ENCODE data around the gene PLCH1.
A peak's percentile ranks its signal among the peaks of the same experiment; 100 is the strongest.

The PLCH1 gene

DNA sequence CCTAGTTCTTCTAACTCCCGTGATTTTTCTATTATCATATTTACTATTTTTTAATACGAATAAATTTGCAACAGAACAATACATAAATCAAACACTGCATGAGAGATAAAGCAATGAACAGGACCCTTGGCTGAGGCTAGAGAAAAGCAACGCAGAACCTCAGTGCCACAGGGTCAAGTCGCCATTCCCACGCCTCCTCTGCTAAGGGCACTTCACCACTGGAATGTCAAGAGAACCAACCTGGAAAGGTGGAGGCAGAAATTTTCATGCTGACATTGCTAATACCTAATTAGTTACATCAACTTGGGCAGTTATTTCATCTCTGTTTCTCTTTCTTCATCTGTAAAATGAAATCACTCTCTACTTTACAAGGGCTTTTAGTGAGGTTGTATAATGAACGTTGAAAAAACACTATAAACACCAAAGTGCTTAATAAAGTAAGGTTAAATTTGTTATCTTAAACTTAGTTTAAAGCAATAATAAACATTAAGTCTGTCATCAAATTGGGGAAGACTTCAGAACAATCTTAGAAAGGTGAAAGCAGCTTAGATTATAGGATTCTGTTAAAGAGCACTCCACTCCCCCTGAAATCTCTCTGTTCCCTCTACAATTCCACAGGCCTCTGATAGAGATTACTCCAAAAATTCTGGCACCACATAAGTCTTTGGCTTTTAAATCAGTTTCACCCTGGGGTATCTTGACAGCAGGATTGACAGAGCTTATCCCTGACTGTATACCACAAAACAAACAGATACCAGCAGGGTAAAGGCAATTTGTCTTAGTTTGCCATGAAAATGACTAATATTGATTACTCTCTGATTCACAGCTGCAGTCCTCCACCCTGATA is 41.9 kb downstream of the PLCH1 start:
- Histone ChIP-seq H3K4me3 (ENCODE audit: low read length) (no peak overlapping the region), H3K27ac (ENCODE audit: low read depth, low read length) (no peak overlapping the region), H3K27me3 (ENCODE audit: control insufficient read depth, insufficient read depth, low read length) (no peaks in the 10 kb centered on the region), H3K9ac (ENCODE audit: low read length) (no peak overlapping the region), H3K36me3 (ENCODE audit: control insufficient read depth, insufficient read depth, low read length) (no peaks in the 10 kb centered on the region), H3K4me1 (ENCODE audit: control insufficient read depth, insufficient read depth, low read length) (peaks cover 3% of the 10 kb centered on the region)

DNA sequence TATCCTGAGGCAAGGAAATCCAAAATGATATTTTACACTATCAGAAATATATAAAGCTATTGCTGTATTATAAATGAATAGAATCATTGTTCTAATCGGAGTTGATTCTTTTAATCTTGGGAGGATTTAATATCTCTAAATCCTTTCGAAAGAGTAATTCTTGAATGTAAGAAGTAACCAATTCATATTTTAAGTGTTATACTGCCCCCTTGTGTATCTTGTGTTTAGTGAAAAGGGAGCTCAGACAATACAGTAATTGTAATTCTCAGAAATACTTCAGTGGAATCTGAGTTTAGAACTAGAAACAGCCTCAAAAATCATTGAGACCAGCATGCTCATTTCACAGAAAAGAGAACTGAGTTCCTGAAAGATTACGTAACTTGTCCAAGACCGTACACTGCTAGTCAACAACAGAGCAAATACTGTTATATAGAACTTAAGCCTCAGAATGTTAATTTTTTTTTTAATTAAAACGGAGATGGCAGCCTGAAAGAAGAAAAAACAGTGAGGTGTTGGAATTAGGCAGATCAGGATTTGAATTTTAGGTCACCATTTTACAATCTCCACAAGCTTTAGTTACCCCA is 42.9 kb downstream of the PLCH1 start:
- Histone ChIP-seq H3K4me3 (ENCODE audit: low read length) (no peak overlapping the region), H3K36me3 (ENCODE audit: control insufficient read depth, insufficient read depth, low read length) (no peaks in the 10 kb centered on the region), H3K9ac (ENCODE audit: low read length) (no peak overlapping the region), H3K4me1 (ENCODE audit: control insufficient read depth, insufficient read depth, low read length) (peaks cover 3% of the 10 kb centered on the region), H3K27ac (ENCODE audit: low read depth, low read length) (no peak overlapping the region), H3K27me3 (ENCODE audit: control insufficient read depth, insufficient read depth, low read length) (no peaks in the 10 kb centered on the region)

DNA sequence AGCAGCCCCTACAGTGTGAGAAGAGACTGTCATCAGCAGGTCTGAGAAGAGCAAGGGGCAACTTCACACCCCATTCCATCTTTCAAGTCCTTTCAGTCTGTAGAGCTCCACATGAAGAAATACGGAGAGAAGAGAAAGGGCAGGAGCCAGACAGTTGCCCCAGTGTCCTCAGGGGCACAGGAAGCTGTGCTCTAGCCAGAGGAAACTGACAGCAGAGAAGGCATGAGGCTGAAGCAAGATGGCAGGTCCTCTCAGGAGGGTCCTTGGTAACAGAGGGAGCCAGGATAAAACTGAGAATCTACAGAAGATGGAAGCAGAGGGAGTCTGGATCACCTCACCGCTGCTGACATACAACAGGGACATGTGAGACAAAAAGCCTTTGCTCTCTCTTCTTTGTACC is 47.3 kb downstream of the PLCH1 start:
- no peaks in the 10 kb centered on the region for H3K27me3 ChIP-seq (ENCODE audit: control insufficient read depth, insufficient read depth, low read length)
- H3K27ac ChIP-seq (ENCODE audit: low read depth, low read length): no peak overlapping the region
- H3K9ac ChIP-seq (ENCODE audit: low read length): no peak overlapping the region
- no peaks in the 10 kb centered on the region for H3K36me3 ChIP-seq (ENCODE audit: control insufficient read depth, insufficient read depth, low read length)
- no peak overlapping the region for H3K4me3 ChIP-seq (ENCODE audit: low read length)
- peaks cover 3% of the 10 kb centered on the region for H3K4me1 ChIP-seq (ENCODE audit: control insufficient read depth, insufficient read depth, low read length)

DNA sequence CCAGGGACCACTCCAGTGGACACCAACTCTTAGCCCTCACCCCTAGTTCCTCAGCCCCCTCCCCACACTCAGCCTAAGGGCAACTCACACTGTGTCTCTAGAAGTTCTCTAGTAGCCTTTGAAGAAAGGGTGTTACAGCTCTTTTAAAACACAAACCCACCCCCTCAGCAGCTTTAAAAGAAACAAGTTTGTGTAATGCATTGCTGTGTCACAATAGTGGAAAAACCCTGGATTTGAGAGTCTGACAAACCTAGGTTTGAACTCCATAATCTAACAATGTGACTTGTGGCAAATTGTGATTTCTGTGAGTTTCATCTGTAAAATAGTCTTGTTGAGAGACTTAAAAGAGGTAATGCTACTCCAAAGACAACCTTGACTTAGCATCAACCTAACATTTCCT is 54.0 kb downstream of the PLCH1 start:
- Histone ChIP-seq H3K4me1 (ENCODE audit: control insufficient read depth, insufficient read depth, low read length) (no peaks in the 10 kb centered on the region), H3K36me3 (ENCODE audit: control insufficient read depth, insufficient read depth, low read length) (no peaks in the 10 kb centered on the region), H3K9ac (ENCODE audit: low read length) (no peak overlapping the region), H3K4me3 (ENCODE audit: low read length) (no peak overlapping the region), H3K27ac (ENCODE audit: low read depth, low read length) (no peak overlapping the region), H3K27me3 (ENCODE audit: control insufficient read depth, insufficient read depth, low read length) (no peaks in the 10 kb centered on the region)

DNA sequence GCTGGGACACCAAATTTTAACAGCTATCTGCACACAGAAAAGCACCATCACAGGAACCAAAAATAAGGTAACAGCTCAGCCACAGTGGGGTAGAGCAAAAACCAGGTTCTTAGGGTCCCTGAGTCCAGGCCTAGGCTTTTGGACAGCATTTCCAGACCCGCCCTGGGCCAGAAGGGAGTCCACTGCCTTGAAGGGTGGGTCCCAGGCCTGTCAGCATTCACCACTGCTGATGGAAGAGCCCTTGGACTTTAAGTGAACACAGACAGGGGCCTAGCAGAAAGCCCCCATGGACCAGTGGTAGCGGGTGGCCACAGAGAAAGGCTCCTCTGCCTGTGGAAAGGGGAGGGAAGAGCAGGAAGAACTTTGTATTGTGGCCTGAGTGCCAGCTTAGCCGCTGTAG is 56.4 kb downstream of the PLCH1 start:
- Histone ChIP-seq H3K27me3 (ENCODE audit: control insufficient read depth, insufficient read depth, low read length) (no peaks in the 10 kb centered on the region), H3K9ac (ENCODE audit: low read length) (no peak overlapping the region), H3K4me3 (ENCODE audit: low read length) (no peak overlapping the region), H3K36me3 (ENCODE audit: control insufficient read depth, insufficient read depth, low read length) (no peaks in the 10 kb centered on the region), H3K27ac (ENCODE audit: low read depth, low read length) (no peak overlapping the region), H3K4me1 (ENCODE audit: control insufficient read depth, insufficient read depth, low read length) (no peaks in the 10 kb centered on the region)

DNA sequence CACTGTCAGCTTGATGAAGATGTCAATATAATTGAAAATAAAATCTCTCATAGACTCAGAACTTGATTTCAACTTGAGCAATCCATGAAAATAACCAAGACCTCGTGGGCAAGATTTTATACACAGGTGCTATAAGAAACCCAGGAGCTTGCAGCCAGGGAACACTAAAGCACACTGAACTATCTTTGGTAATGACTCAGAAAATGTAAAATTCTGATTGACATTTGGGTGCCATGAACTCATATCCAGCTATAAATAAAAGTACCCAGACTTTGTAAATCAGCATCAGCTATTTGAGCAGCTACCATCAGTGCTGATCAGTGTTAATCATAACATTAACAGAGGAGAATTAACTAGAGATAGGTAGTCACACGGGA is 61.5 kb downstream of the PLCH1 start:
- Histone ChIP-seq H3K4me1 (ENCODE audit: control insufficient read depth, insufficient read depth, low read length) (peaks cover 2% of the 10 kb centered on the region), H3K4me3 (ENCODE audit: low read length) (no peak overlapping the region), H3K27me3 (ENCODE audit: control insufficient read depth, insufficient read depth, low read length) (no peaks in the 10 kb centered on the region), H3K27ac (ENCODE audit: low read depth, low read length) (no peak overlapping the region), H3K9ac (ENCODE audit: low read length) (no peak overlapping the region), H3K36me3 (ENCODE audit: control insufficient read depth, insufficient read depth, low read length) (no peaks in the 10 kb centered on the region)

DNA sequence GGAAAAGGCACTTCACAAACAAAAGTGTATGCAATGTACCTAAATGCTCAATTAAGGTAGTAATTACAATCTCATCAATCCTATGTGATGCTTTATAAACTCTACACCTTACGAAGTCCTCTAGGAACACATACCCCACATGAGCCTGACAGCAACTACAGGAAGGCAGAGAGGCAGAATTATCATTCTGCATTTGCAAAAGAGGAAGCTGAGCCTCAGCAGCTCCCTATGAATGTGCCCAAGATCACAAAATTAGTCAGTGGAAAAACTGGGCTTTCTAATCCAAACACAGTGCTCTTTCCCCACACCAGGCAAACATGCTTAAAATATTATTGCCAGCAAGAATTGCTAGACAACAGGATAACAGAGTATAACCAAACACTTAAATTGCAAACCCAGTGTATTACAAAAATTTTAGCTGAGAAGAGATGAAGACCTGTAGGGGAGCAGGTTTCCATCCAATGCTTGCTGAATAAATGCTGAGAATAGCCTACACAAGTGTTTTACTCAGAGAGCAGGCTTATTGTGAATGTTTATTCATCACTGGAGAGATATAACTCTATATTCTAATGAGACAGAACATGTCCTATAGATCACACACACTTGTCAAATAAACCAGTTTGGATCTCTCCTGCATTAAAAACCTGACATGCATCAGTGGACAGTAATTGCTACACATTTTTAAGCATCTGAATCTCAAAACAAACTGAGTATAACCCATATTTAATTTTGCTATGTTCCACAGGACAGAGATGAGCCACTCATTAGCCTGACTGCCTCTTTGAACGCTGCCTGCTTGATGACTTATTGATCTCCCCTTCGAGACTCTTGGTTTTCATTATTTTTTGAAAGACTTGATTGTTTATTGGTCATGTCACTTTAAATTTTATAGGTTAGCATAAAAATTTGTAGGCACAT is 62.2 kb downstream of the PLCH1 start:
- Histone ChIP-seq H3K36me3 (ENCODE audit: control insufficient read depth, insufficient read depth, low read length) (no peaks in the 10 kb centered on the region), H3K27me3 (ENCODE audit: control insufficient read depth, insufficient read depth, low read length) (no peaks in the 10 kb centered on the region), H3K9ac (ENCODE audit: low read length) (no peak overlapping the region), H3K27ac (ENCODE audit: low read depth, low read length) (no peak overlapping the region), H3K4me3 (ENCODE audit: low read length) (no peak overlapping the region), H3K4me1 (ENCODE audit: control insufficient read depth, insufficient read depth, low read length) (peaks cover 2% of the 10 kb centered on the region)

DNA sequence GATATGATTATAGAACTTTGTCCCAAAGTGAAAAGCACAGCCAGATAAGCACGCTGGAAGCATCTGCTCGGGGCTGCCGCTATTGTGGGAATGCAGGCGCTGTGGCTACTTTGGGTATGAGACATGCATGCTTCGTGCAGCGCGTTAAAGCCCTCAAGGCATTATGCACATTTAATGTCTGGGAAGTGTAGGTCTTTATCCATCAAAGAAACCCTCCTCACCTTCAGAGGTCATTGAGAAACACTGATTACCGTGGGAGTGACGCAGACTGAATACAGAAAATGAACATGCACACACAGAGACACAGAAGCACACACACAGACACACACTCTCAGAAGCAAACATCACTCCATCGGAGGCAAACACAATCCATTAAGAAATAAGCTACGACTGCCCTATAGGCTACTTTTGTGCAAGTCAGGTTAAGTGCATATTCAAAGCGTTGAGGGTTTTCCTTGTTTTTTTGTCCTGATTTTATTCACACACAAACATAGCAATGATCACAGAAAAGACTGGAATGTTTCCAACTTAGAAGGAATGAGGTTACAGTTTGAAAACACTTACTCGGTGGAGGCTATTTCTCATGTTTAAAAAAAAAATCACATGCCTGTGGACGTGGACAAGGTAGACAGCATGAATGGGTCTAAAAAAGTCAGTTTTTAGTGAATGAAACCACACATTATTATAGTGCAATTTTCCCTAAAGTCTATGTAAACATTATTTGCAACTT is 68.5 kb downstream of the PLCH1 start:
- Histone ChIP-seq H3K36me3 (ENCODE audit: control insufficient read depth, insufficient read depth, low read length) (no peaks in the 10 kb centered on the region), H3K4me3 (ENCODE audit: low read length) (peak overlapping the region; percentile 53), H3K4me1 (ENCODE audit: control insufficient read depth, insufficient read depth, low read length) (no peaks in the 10 kb centered on the region), H3K27ac (ENCODE audit: low read depth, low read length) (no peak overlapping the region), H3K27me3 (ENCODE audit: control insufficient read depth, insufficient read depth, low read length) (no peaks in the 10 kb centered on the region), H3K9ac (ENCODE audit: low read length) (no peak overlapping the region)

DNA sequence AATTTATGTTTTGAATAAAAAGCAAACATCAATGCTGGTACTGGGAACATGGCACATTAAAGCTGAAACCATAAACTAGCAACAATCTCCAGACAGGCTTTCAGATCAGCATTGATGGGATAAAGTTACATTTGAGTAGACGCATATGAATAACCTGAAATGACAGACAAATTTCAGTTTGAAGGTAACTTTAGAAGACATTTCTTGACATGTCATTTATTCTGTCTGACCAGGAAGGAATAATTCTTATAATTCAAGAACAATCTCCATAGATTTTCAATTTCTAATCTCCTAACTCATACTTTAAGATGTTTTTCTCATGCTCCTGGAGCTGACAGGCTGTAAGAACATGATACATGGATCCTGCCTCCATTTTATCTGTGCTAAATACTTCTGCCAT is 69.8 kb downstream of the PLCH1 start:
- no peak overlapping the region for H3K27ac ChIP-seq (ENCODE audit: low read depth, low read length)
- H3K27me3 ChIP-seq (ENCODE audit: control insufficient read depth, insufficient read depth, low read length): no peaks in the 10 kb centered on the region
- H3K36me3 ChIP-seq (ENCODE audit: control insufficient read depth, insufficient read depth, low read length): no peaks in the 10 kb centered on the region
- no peaks in the 10 kb centered on the region for H3K4me1 ChIP-seq (ENCODE audit: control insufficient read depth, insufficient read depth, low read length)
- no peak overlapping the region for H3K9ac ChIP-seq (ENCODE audit: low read length)
- H3K4me3 ChIP-seq (ENCODE audit: low read length): no peak overlapping the region

DNA sequence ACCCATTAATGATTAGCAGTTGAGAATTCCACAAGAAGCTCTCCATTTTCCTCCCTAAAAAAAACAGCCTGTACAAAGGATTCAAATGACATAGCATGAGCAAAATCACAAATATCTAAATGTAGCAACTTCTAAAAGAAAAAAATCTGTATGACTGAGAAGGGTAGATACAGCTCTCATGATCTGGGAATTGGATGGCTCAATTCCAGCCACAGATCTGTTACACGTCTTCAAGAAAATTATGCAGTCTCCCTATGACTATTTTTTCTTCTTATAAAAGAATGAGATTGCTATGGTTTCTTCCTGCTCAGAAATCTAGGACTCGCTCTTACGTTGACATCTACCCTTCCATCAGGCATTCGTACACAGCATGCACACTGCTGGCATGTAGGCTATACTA is 71.5 kb downstream of the PLCH1 start:
- H3K27me3 ChIP-seq (ENCODE audit: control insufficient read depth, insufficient read depth, low read length): no peaks in the 10 kb centered on the region
- H3K9ac ChIP-seq (ENCODE audit: low read length): no peak overlapping the region
- no peaks in the 10 kb centered on the region for H3K4me1 ChIP-seq (ENCODE audit: control insufficient read depth, insufficient read depth, low read length)
- H3K27ac ChIP-seq (ENCODE audit: low read depth, low read length): no peak overlapping the region
- no peaks in the 10 kb centered on the region for H3K36me3 ChIP-seq (ENCODE audit: control insufficient read depth, insufficient read depth, low read length)
- H3K4me3 ChIP-seq (ENCODE audit: low read length): no peak overlapping the region

DNA sequence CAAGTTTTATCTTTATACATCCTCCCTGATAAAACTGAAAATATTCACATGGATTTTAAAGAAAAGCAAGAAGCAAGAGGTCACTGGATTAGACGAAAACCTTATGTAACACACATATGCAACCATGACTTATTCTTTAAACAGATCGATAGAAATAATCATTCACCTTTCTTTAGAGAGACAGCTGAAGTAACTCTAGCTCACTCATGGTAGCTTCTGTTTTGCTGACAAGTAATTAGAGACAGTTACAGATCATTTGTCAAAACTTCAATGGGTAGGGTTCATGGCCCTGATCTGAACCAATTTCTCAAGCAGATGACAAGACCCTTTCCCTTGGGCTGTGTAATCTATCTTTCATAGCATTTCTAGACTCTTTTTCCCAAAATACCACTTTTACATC is 74.5 kb downstream of the PLCH1 start:
- H3K27ac ChIP-seq (ENCODE audit: low read depth, low read length): no peak overlapping the region
- H3K36me3 ChIP-seq (ENCODE audit: control insufficient read depth, insufficient read depth, low read length): no peaks in the 10 kb centered on the region
- no peak overlapping the region for H3K9ac ChIP-seq (ENCODE audit: low read length)
- no peaks in the 10 kb centered on the region for H3K4me1 ChIP-seq (ENCODE audit: control insufficient read depth, insufficient read depth, low read length)
- H3K4me3 ChIP-seq (ENCODE audit: low read length): no peak overlapping the region
- no peaks in the 10 kb centered on the region for H3K27me3 ChIP-seq (ENCODE audit: control insufficient read depth, insufficient read depth, low read length)

DNA sequence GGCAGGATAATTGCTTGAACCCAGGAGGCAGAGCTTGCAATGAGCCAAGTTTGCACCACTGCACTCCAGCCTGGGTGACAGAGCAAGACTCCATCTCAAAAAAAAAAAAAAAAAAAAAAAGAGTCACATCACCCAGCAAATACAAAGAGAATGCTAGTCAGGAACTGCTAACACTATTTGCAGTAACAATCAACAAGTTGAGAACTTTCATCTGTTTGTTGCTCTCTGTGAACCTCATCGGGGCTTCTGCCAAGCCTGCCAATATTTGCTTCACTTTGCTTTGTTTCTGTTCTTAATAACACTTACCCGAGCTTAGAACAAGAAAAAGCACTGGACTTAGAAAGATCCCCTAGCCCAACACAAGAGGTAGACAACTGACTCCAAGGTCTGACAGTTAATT is 76.9 kb downstream of the PLCH1 start:
- Histone ChIP-seq H3K27ac (ENCODE audit: low read depth, low read length) (no peak overlapping the region), H3K4me1 (ENCODE audit: control insufficient read depth, insufficient read depth, low read length) (peaks cover 7% of the 10 kb centered on the region), H3K9ac (ENCODE audit: low read length) (no peak overlapping the region), H3K4me3 (ENCODE audit: low read length) (no peak overlapping the region), H3K27me3 (ENCODE audit: control insufficient read depth, insufficient read depth, low read length) (no peaks in the 10 kb centered on the region), H3K36me3 (ENCODE audit: control insufficient read depth, insufficient read depth, low read length) (no peaks in the 10 kb centered on the region)
